Activated naive CD8-positive, alpha-beta T cell treated with anti-CD3 and anti-CD28 coated beads, Interleukin-2, amount 10 ng/mL, durations not matched to agents 7 days and 5 days (primary cell): ENCODE results near the gene AGPAT4. TPM values are rescaled to one million over a fixed set of nuclear protein-coding genes. Genes with fewer than 3 reads are reported as not detected.
A peak's percentile ranks its signal among the peaks of the same experiment; 100 is the strongest.

Experiments
- ATAC-seq: fragments of 150-1000 bp; cut with Tn5 transposase; one replicate; pipeline ENCODE4 v1.10.0; 2021; ENCODE audit warnings: low read depth, moderate library complexity
- POLR2A ChIA-PET: fragments of 350-600 bp; sonication (Branson Sonifier 250); formaldehyde crosslinking; loops from one replicate; lab custom pipeline; 2021; ENCODE audit warnings: antibody characterized with exemption; lab: Charles Lee
- DNase-seq: peaks from one replicate; pipeline ENCODE4 v3.0.0; 2021
- H3K27ac Mint-ChIP-seq: one replicate; pipeline ENCODE4 v1.8.0; 2022; ENCODE audit warnings: mild to moderate bottlenecking, mixed read lengths
- H3K27me3 Mint-ChIP-seq: one replicate; pipeline ENCODE4 v1.8.0; 2022; ENCODE audit warnings: mild to moderate bottlenecking, moderate library complexity, mixed read lengths
- H3K36me3 Mint-ChIP-seq: one replicate; pipeline ENCODE4 v1.8.0; 2021; ENCODE audit warnings: mild to moderate bottlenecking, mixed read lengths
- H3K4me1 Mint-ChIP-seq: one replicate; pipeline ENCODE4 v1.8.0; 2021; ENCODE audit warnings: mixed read lengths
- H3K4me3 Mint-ChIP-seq: one replicate; pipeline ENCODE4 v1.8.0; 2022; ENCODE audit warnings: mild to moderate bottlenecking, moderate library complexity, mixed read lengths
- H3K9me3 Mint-ChIP-seq: one replicate; pipeline ENCODE4 v1.8.0; 2021; ENCODE audit warnings: mixed read lengths
- total RNA-seq, 2 experiments: library from RNA; stranded (reverse); gene quantifications; one replicate each; pipeline ENCODE4 v1.2.3, GENCODE V29; 2021

The AGPAT4 gene
- total RNA-seq, 2 experiments from 2014 or later, result 2.7 to 4.9 TPM

- Mint-ChIP-seq H3K36me3 (no peaks in the 10 kb centered on the region), H3K27me3 (no peaks in the 10 kb centered on the region), H3K4me1 (peaks cover 2% of the 10 kb centered on the region), H3K27ac (no peak overlapping the region), H3K9me3 (no peaks in the 10 kb centered on the region), H3K4me3 (no peak overlapping the region)
- POLR2A ChIA-PET, result no interaction called here
- no peak for DNase-seq
- no peak for ATAC-seq
Observed at GRCh38 chr6:161257793-161258457, 15.9 kb downstream of the AGPAT4 start.

DNA sequence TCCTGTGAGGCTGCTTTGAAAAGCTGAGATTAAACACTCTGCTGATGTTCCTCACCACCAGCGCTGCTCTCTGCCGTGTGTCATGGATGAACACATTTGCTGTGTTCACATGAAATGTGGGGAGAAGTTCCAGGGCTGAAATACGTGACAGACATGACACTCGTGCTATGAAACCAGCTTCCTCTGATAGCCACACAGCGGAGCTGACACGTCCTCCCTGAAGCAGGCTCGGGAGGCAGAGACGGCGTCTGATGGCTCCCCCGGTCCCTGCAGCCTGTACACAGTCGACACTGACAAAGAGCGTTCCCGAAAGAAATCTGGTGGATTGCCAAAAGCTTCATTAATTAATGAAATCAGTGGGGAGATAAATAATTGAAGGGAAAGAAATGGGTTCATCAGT lies 17.5 kb downstream of the AGPAT4 start:
- DNase-seq (no peak), ATAC-seq (no peak)
- POLR2A ChIA-PET, result no interaction called here
- peaks cover 2% of the 10 kb centered on the region for H3K4me1 Mint-ChIP-seq
- no peaks in the 10 kb centered on the region for H3K36me3 Mint-ChIP-seq
- no peak overlapping the region for H3K4me3 Mint-ChIP-seq
- H3K27ac Mint-ChIP-seq, result no peak overlapping the region
- no peaks in the 10 kb centered on the region for H3K9me3 Mint-ChIP-seq
- H3K27me3 Mint-ChIP-seq, result no peaks in the 10 kb centered on the region

- Mint-ChIP-seq H3K27ac (no peak overlapping the region), H3K36me3 (no peaks in the 10 kb centered on the region), H3K9me3 (no peaks in the 10 kb centered on the region), H3K27me3 (no peaks in the 10 kb centered on the region), H3K4me1 (peaks cover 2% of the 10 kb centered on the region), H3K4me3 (no peak overlapping the region)
- DNase-seq (no peak), ATAC-seq (no peak)
- POLR2A ChIA-PET, result no interaction called here
Observed at GRCh38 chr6:161255518-161255917, 18.3 kb downstream of the AGPAT4 start.

DNA sequence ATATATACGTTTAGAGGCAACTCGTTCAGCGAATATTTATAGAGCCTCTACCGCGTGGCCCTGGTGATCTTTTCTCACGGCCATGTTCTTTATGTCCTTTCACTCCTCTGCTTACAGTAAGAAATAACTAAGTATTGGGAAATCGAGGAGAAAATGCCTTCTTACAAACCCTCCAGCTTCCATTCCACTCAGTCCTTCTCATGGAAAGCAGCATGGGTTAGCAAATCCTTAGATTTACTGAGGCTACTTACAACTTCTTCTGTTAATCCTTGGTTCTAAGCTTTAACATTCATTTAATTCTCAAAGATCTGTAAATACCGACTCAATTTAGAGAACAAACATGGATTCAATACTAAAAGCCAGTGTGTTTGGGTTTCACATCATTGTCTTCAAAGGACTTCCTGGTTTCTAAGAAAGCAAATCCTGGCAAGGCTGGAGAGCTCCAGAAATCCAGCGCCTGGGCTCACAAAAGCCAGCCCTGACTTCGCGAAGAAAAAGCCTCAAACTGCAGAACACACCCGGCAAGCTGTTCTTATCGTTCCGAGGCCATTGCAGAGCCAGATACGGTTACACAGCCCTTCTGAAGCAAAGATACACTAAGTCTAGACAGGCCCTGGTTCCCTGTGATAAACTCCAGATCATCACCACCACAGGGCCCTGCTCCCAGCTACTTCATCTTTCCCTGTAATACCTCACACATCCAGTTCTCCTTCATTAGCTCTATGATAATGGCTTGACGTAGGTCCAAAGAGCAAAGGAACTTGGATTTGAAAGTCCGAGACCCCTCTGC lies 19.2 kb downstream of the AGPAT4 start:
- Mint-ChIP-seq H3K27ac (no peak overlapping the region), H3K9me3 (no peaks in the 10 kb centered on the region), H3K4me1 (peaks cover 2% of the 10 kb centered on the region), H3K27me3 (no peaks in the 10 kb centered on the region), H3K4me3 (no peak overlapping the region), H3K36me3 (no peaks in the 10 kb centered on the region)
- POLR2A ChIA-PET, result no interaction called here
- ATAC-seq, result no peak
- DNase-seq, result no peak

GRCh38 chr6:161254126-161254463 lies 19.8 kb downstream of the AGPAT4 start:
- no peaks in the 10 kb centered on the region for H3K27me3 Mint-ChIP-seq
- H3K4me1 Mint-ChIP-seq, result peaks cover 2% of the 10 kb centered on the region
- no peak for DNase-seq
- ATAC-seq, result no peak
- POLR2A ChIA-PET, result no interaction called here
- no peaks in the 10 kb centered on the region for H3K36me3 Mint-ChIP-seq
- H3K9me3 Mint-ChIP-seq, result peaks cover 1% of the 10 kb centered on the region
- no peak overlapping the region for H3K4me3 Mint-ChIP-seq
- H3K27ac Mint-ChIP-seq, result no peak overlapping the region

DNA sequence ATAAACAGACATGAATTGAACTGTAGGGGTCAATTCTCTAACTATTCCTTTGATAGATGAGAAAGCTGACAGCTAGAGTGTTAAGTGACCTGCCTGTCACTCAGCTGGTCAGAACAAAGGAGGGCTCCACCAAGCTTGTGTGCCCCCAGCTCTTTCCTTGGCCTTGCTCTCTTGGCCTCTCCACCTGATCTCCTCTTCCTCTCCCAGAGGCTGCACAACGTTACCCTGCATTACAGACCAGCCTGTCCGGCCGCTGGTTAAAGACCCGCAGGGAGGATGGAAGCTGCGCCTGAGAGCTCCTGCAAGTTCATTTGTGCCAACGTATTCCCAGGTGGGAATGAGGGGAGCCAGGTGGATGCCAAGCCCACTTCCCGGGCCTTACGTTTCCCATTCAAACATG lies 22.5 kb downstream of the AGPAT4 start:
- POLR2A ChIA-PET, result no interaction called here
- DNase-seq (no peak), ATAC-seq (no peak)
- Mint-ChIP-seq H3K4me3 (no peak overlapping the region), H3K9me3 (peaks cover 1% of the 10 kb centered on the region), H3K4me1 (peaks cover 2% of the 10 kb centered on the region), H3K27me3 (no peaks in the 10 kb centered on the region), H3K27ac (no peak overlapping the region), H3K36me3 (no peaks in the 10 kb centered on the region)

- Mint-ChIP-seq H3K36me3 (no peaks in the 10 kb centered on the region), H3K27ac (no peak overlapping the region), H3K4me3 (no peak overlapping the region), H3K27me3 (no peaks in the 10 kb centered on the region), H3K4me1 (no peaks in the 10 kb centered on the region), H3K9me3 (peaks cover 1% of the 10 kb centered on the region)
- POLR2A ChIA-PET, result no interaction called here
- no peak for DNase-seq
- no peak for ATAC-seq
Observed at GRCh38 chr6:161249327-161249726, 24.5 kb downstream of the AGPAT4 start.

DNA sequence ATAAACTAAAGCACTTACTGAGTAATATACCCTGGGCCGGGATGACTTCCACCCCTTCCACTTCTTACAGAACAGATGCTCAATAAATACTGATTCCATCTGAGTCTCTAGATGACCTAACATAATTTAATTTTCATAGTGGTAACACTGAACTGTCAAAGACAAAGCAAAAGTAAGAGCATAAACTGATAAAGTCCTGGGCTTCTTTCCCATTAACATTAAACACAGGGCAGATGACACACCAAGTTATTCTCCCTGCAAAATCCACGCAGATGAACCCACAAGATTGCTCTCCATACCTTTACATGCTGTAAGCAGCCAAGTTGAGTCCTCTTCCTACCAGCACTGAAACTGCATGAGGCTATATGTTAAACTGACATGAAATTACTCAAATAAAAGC lies 27.1 kb downstream of the AGPAT4 start:
- Mint-ChIP-seq H3K27ac (no peak overlapping the region), H3K27me3 (no peaks in the 10 kb centered on the region), H3K4me1 (peaks cover 4% of the 10 kb centered on the region), H3K4me3 (no peak overlapping the region), H3K9me3 (peaks cover 1% of the 10 kb centered on the region), H3K36me3 (no peaks in the 10 kb centered on the region)
- no peak for DNase-seq
- ATAC-seq, result no peak
- POLR2A ChIA-PET, result no interaction called here

DNA sequence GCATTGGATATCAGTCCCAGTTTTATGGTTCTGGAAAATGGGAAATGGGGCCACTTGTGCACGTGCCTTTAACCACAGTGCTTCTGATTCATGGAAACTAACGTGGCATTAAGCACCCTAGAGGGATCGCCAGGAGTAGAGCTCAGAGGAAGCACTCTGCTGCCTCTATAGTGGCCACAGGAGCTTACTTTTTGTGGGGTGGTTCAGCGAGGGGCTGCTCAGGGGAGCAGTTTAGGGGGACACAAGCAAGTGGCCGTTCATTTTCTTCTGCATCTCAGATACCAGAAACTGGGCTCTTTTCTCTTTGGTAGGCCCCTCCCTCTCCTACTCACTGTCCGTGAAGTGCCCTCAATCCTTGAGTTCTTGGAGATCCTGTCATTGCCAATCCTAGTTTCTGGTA lies 28.5 kb downstream of the AGPAT4 start:
- Mint-ChIP-seq H3K36me3 (no peaks in the 10 kb centered on the region), H3K27ac (no peak overlapping the region), H3K9me3 (peaks cover 1% of the 10 kb centered on the region), H3K4me3 (no peak overlapping the region), H3K27me3 (no peaks in the 10 kb centered on the region), H3K4me1 (peaks cover 4% of the 10 kb centered on the region)
- ATAC-seq, result no peak
- POLR2A ChIA-PET, result no interaction called here
- DNase-seq, result no peak

GRCh38 chr6:161244725-161245124 lies 29.1 kb downstream of the AGPAT4 start:
- H3K27ac Mint-ChIP-seq, result no peak overlapping the region
- no peak for DNase-seq

DNA sequence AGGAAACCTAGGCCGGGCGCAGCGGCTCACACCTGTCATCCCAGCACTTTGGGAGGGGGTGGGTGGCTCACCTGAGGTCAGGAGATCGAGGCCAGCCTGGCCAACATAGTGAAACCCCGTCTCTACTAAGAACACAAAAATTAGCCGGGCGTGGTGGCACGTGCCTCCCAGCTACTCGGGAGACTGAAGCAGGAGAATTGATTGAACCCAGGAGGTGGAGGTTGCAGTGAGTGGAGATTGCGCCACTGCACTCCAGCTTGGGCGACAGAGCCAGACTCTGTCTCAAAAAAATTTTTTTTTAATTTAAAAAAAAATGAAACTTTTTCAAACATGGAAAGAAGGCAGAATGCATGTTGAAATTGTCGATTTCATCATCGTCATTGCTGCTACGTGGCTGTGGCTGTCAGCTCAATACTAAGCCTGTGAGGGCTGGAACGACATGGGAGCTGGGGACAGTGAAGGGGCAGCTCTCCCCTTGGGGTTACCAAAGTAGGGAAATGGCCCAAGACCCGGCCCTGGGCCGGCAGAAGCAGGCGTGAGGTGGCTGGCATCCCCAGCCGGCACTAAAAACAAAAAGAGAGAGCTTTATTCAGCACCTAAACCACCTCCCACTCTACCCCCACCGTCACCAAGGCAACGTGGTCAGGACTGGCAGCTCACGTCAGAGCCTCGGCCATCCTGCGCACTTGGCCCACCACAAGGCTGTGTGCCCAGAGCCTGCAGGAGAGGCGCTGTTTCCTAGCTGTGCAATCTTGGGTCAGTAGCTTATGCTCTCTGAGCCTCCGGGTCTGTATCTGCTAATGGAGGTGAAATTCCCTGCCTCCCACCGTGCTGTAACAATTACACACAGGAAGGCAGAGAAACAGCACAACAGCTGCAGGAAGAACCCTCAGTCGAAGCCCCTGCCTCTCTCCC lies 30.8 kb downstream of the AGPAT4 start:
- Mint-ChIP-seq H3K4me1 (peaks cover 4% of the 10 kb centered on the region), H3K27ac (no peak overlapping the region), H3K36me3 (peaks cover 3% of the 10 kb centered on the region), H3K27me3 (no peaks in the 10 kb centered on the region), H3K4me3 (no peak overlapping the region), H3K9me3 (no peaks in the 10 kb centered on the region)
- ATAC-seq, result peak; percentile 71
- no peak for DNase-seq
- POLR2A ChIA-PET, result no interaction called here

More at GRCh38 chr6:161244725-161245124, 29.1 kb downstream of the AGPAT4 start:
- POLR2A ChIA-PET, result no interaction called here
- Mint-ChIP-seq H3K27me3 (no peaks in the 10 kb centered on the region), H3K36me3 (no peaks in the 10 kb centered on the region), H3K9me3 (peaks cover 1% of the 10 kb centered on the region), H3K4me1 (peaks cover 4% of the 10 kb centered on the region), H3K4me3 (no peak overlapping the region)
- ATAC-seq, result no peak

DNA sequence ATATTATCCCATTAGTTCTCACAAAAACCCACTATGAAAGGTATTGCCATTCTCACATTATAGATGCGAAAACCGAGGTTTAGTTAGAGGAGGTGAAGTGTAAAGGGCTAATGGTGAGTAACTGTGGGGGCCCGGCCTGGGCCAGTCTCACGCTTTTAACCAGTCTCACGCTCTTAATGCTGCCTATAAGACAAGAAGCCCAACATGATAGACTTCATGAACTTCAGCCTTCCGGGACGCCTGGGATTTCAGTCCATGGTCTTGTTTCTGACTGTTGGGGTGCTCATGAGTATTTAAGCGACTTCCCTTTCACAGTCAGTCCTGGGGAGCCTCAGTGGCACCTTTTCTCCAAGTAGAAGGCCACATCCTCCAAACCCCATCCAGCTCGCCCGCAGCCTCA lies 31.7 kb downstream of the AGPAT4 start:
- Mint-ChIP-seq H3K9me3 (no peaks in the 10 kb centered on the region), H3K36me3 (peaks cover 3% of the 10 kb centered on the region), H3K4me3 (no peak overlapping the region), H3K4me1 (peaks cover 4% of the 10 kb centered on the region), H3K27me3 (no peaks in the 10 kb centered on the region), H3K27ac (no peak overlapping the region)
- no peak for ATAC-seq
- POLR2A ChIA-PET, result no interaction called here
- no peak for DNase-seq

DNA sequence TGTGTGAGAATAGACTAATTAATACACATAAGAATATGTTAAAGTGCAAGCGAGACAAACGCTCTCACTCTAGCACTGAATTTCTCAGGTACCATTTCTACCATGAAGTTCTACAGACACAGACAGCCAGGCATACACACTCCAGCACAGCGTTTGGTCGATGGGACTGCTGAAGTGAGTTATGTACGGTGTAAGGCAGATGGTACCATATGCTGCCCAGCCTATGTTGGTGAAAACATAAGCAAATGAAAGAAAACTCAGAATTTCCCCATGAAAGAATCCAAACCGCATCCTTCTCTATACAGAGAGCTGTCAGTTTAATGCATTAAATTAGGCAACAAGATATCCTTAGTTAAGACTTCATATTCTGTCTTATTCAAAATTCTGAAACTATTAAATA lies 34.9 kb downstream of the AGPAT4 start:
- DNase-seq (no peak), ATAC-seq (no peak)
- POLR2A ChIA-PET, result no interaction called here
- no peak overlapping the region for H3K27ac Mint-ChIP-seq
- no peak overlapping the region for H3K4me3 Mint-ChIP-seq
- no peaks in the 10 kb centered on the region for H3K9me3 Mint-ChIP-seq
- peaks cover 4% of the 10 kb centered on the region for H3K4me1 Mint-ChIP-seq
- H3K36me3 Mint-ChIP-seq, result peaks cover 3% of the 10 kb centered on the region
- no peaks in the 10 kb centered on the region for H3K27me3 Mint-ChIP-seq
